Mesenchymal stem cell (in vitro differentiated cells and primary cell): Measurements from ENCODE around the gene ABCA10.

ENCODE experiments used
- DNase-seq: peaks from one replicate; pipeline ENCODE4 v3.0.0-alpha.2; 2013
- H2AFZ ChIP-seq: one replicate; pipeline ENCODE4 v1.6.1; 2013; ENCODE audit warnings: low read depth, mild to moderate bottlenecking, control low read depth, inconsistent platforms, low read length, moderate library complexity
- H2AK5ac ChIP-seq: 2 replicates; pipeline ENCODE4 v1.6.1; 2013; ENCODE audit warnings: low read length, moderate library complexity, mild to moderate bottlenecking, inconsistent platforms; ENCODE audit not compliant: severe bottlenecking
- H2BK120ac ChIP-seq: one replicate; pipeline ENCODE4 v1.6.1; 2013; ENCODE audit warnings: low read depth, mild to moderate bottlenecking, inconsistent platforms, low read length, moderate library complexity
- H2BK12ac ChIP-seq, 2 experiments: one replicate each; pipeline ENCODE4 v1.6.1; 2013; ENCODE audit warnings: inconsistent platforms in 2 of 2, low read length in 2 of 2, mild to moderate bottlenecking in 2 of 2, moderate library complexity in 2 of 2, control low read depth in 1 of 2
- H2BK15ac ChIP-seq: one replicate; pipeline ENCODE4 v1.6.1; 2013; ENCODE audit warnings: mild to moderate bottlenecking, low read depth, inconsistent platforms; ENCODE audit not compliant: poor library complexity, severe bottlenecking
- H2BK5ac ChIP-seq: 2 replicates; pipeline ENCODE4 v1.6.1; 2013; ENCODE audit warnings: low read depth, mild to moderate bottlenecking, low read length, control low read depth, inconsistent platforms; ENCODE audit not compliant: poor library complexity, severe bottlenecking
- H3K14ac ChIP-seq, 2 experiments: one replicate each; pipeline ENCODE4 v1.6.1; 2013; ENCODE audit warnings: inconsistent platforms in 2 of 2, low read length in 2 of 2, control low read depth in 1 of 2, mild to moderate bottlenecking in 1 of 2, moderate library complexity in 1 of 2
- H3K18ac ChIP-seq, 2 experiments: one replicate each; pipeline ENCODE4 v1.6.1; 2013; ENCODE audit warnings: inconsistent platforms in 2 of 2, low read length in 2 of 2, control low read depth in 1 of 2, low read depth in 1 of 2, mild to moderate bottlenecking in 1 of 2
- H3K23ac ChIP-seq, 2 experiments: one replicate each; pipeline ENCODE4 v1.6.1; 2013; ENCODE audit warnings: inconsistent platforms in 2 of 2, low read length in 2 of 2, mild to moderate bottlenecking in 2 of 2, moderate library complexity in 2 of 2, control low read depth in 1 of 2
- H3K27ac ChIP-seq: 2 replicates; pipeline ENCODE4 v1.5.1; 2013; ENCODE audit warnings: mild to moderate bottlenecking, moderate library complexity, low read length, control low read depth, inconsistent platforms; ENCODE audit not compliant: poor library complexity, severe bottlenecking
- H3K27me3 ChIP-seq, 2 experiments: 2 replicates each; pipeline versions ENCODE4 v1.6.1 to v1.7.0; 2013; ENCODE audit warnings: low read length in 2 of 2, mild to moderate bottlenecking in 2 of 2, moderate library complexity in 2 of 2, control low read depth in 1 of 2, inconsistent platforms in 1 of 2; ENCODE audit not compliant: control insufficient read depth in 1 of 2, insufficient read depth in 1 of 2
- H3K36me3 ChIP-seq, 2 experiments: 2 replicates each; pipeline versions ENCODE4 v1.6.1 to v1.7.0; 2013; ENCODE audit warnings: low read length in 2 of 2, control low read depth in 1 of 2, inconsistent platforms in 1 of 2, low read depth in 1 of 2, mild to moderate bottlenecking in 1 of 2; ENCODE audit not compliant: insufficient read depth in 2 of 2, control insufficient read depth in 1 of 2
- H3K4ac ChIP-seq, 2 experiments: one replicate each; pipeline ENCODE4 v1.6.1; 2013; ENCODE audit warnings: inconsistent platforms in 2 of 2, low read length in 2 of 2, mild to moderate bottlenecking in 2 of 2, moderate library complexity in 2 of 2, control low read depth in 1 of 2, low read depth in 1 of 2
- H3K4me1 ChIP-seq: 2 replicates; pipeline ENCODE4 v1.6.1; 2013; ENCODE audit warnings: low read depth, low read length, control low read depth; ENCODE audit not compliant: control insufficient read depth, insufficient read depth
- H3K4me2 ChIP-seq: 2 replicates; pipeline ENCODE4 v1.6.1; 2013; ENCODE audit warnings: low read length, mild to moderate bottlenecking, inconsistent platforms; ENCODE audit not compliant: poor library complexity, severe bottlenecking
- H3K4me3 ChIP-seq, 2 experiments: 2 replicates each; pipeline versions ENCODE4 v1.5.1 to v1.7.0; 2013; ENCODE audit warnings: low read length in 2 of 2, mild to moderate bottlenecking in 2 of 2, control low read depth in 1 of 2, low read depth in 1 of 2; ENCODE audit not compliant: insufficient read depth in 1 of 2
- H3K79me1 ChIP-seq: replicated peaks from 2 replicates; pipeline ENCODE4 v1.6.1; 2013; ENCODE audit warnings: mild to moderate bottlenecking, control low read depth, low read length, inconsistent platforms; ENCODE audit not compliant: poor library complexity, severe bottlenecking
- H3K9ac ChIP-seq: 2 replicates; pipeline ENCODE4 v1.7.0; 2013; ENCODE audit warnings: mild to moderate bottlenecking, low read length, moderate library complexity
- H3K9me3 ChIP-seq: 2 replicates; pipeline ENCODE4 v1.7.0; 2013; ENCODE audit warnings: mild to moderate bottlenecking, low read length; ENCODE audit not compliant: control insufficient read depth
- H4K8ac ChIP-seq: one replicate; pipeline ENCODE4 v1.6.1; 2013; ENCODE audit warnings: inconsistent platforms, mild to moderate bottlenecking, low read length, moderate library complexity
- H4K91ac ChIP-seq: one replicate; pipeline ENCODE4 v1.6.1; 2013; ENCODE audit warnings: mild to moderate bottlenecking, low read length, inconsistent platforms
- WGBS: methylation state at CpG from one replicate; pipeline ENCODE4 v1.1.7; 2013; ENCODE audit warnings: mixed read lengths; 5-methylcytosine and 5-hydroxymethylcytosine counted together

Gene ABCA10

GRCh38 chr17:69230939-69231338 is 2.3 kb upstream of the ABCA10 start:
- no peaks in the 10 kb centered on the region for H3K4me1 ChIP-seq
- no peak overlapping the region for H2BK12ac ChIP-seq
- H2BK15ac ChIP-seq, result no peak overlapping the region
- no peak overlapping the region for H3K4me2 ChIP-seq
- H4K8ac ChIP-seq, result no peak overlapping the region
- H3K27ac ChIP-seq, result no peak overlapping the region
- no peak overlapping the region for H3K4ac ChIP-seq
- no peak overlapping the region for H4K91ac ChIP-seq
- H2AFZ ChIP-seq, result no peak overlapping the region
- H2BK120ac ChIP-seq, result no peak overlapping the region
- 95% methylated on average over 3 of the region's 3 CpGs for WGBS
- H2BK5ac ChIP-seq, result no peak overlapping the region
- H3K18ac ChIP-seq, result no peak overlapping the region
- no peaks in the 10 kb centered on the region for H3K36me3 ChIP-seq
- H3K9ac ChIP-seq, result no peak overlapping the region
- no peak for DNase-seq
- no peaks in the 10 kb centered on the region for H3K27me3 ChIP-seq
- H2AK5ac ChIP-seq, result no peak overlapping the region
- H3K14ac ChIP-seq, result no peak overlapping the region
- H3K79me1 ChIP-seq, result no peaks in the 10 kb centered on the region
- no peak overlapping the region for H3K23ac ChIP-seq
- H3K9me3 ChIP-seq, result peaks cover 25% of the 10 kb centered on the region
- no peak overlapping the region for H3K4me3 ChIP-seq

- no peaks in the 10 kb centered on the region for H3K4me1 ChIP-seq
- H2AK5ac ChIP-seq, result no peak overlapping the region
- H3K27ac ChIP-seq, result no peak overlapping the region
- no peaks in the 10 kb centered on the region for H3K27me3 ChIP-seq
- no peaks in the 10 kb centered on the region for H3K79me1 ChIP-seq
- H3K4me3 ChIP-seq, result peak overlapping the region in 1 of 2 experiments; percentile 71
- H2BK12ac ChIP-seq, result no peak overlapping the region
- no peak for DNase-seq
- H3K9me3 ChIP-seq, result peaks cover 18% of the 10 kb centered on the region
- H4K91ac ChIP-seq, result no peak overlapping the region
- H3K23ac ChIP-seq, result no peak overlapping the region
- H3K4me2 ChIP-seq, result no peak overlapping the region
- H3K14ac ChIP-seq, result no peak overlapping the region
- peak overlapping the region; percentile 88 for H3K9ac ChIP-seq
- H2AFZ ChIP-seq, result no peak overlapping the region
- H2BK15ac ChIP-seq, result no peak overlapping the region
- no peak overlapping the region for H3K18ac ChIP-seq
- no peaks in the 10 kb centered on the region for H3K36me3 ChIP-seq
- H4K8ac ChIP-seq, result no peak overlapping the region
- H2BK120ac ChIP-seq, result no peak overlapping the region
- H2BK5ac ChIP-seq, result no peak overlapping the region
- no peak overlapping the region for H3K4ac ChIP-seq
Observed at GRCh38 chr17:69228018-69228417, 606 bp downstream of the ABCA10 start.

- H3K4me1 ChIP-seq, result no peaks in the 10 kb centered on the region
- H2BK5ac ChIP-seq, result no peak overlapping the region
- H3K36me3 ChIP-seq, result no peaks in the 10 kb centered on the region
- no peak overlapping the region for H2BK120ac ChIP-seq
- no peak overlapping the region for H2BK15ac ChIP-seq
- peaks cover 13% of the 10 kb centered on the region for H3K9me3 ChIP-seq
- no peak overlapping the region for H2BK12ac ChIP-seq
- H3K14ac ChIP-seq, result no peak overlapping the region
- H4K8ac ChIP-seq, result no peak overlapping the region
- H3K4me2 ChIP-seq, result no peak overlapping the region
- 60% methylated on average over 1 of the region's 2 CpGs for WGBS
- H3K27ac ChIP-seq, result no peak overlapping the region
- H3K23ac ChIP-seq, result no peak overlapping the region
- peak overlapping the region in 1 of 2 experiments; percentile 71 for H3K4me3 ChIP-seq
- H3K4ac ChIP-seq, result no peak overlapping the region
- H2AFZ ChIP-seq, result no peak overlapping the region
- H3K18ac ChIP-seq, result no peak overlapping the region
- H3K79me1 ChIP-seq, result no peaks in the 10 kb centered on the region
- H3K27me3 ChIP-seq, result no peaks in the 10 kb centered on the region
- peak overlapping the region; percentile 88 for H3K9ac ChIP-seq
- DNase-seq, result peak; percentile 12
- H4K91ac ChIP-seq, result no peak overlapping the region
- no peak overlapping the region for H2AK5ac ChIP-seq
Observed at GRCh38 chr17:69227541-69227940, 1.1 kb downstream of the ABCA10 start.

- no peak overlapping the region for H3K4ac ChIP-seq
- H3K36me3 ChIP-seq, result peaks cover 0 to 19% of the 10 kb centered on the region in 2 experiments
- H3K4me2 ChIP-seq, result no peak overlapping the region
- H3K18ac ChIP-seq, result no peak overlapping the region
- WGBS, result 14% methylated on average over 2 of the region's 3 CpGs
- no peaks in the 10 kb centered on the region for H3K9me3 ChIP-seq
- no peaks in the 10 kb centered on the region for H3K27me3 ChIP-seq
- no peak overlapping the region for H4K8ac ChIP-seq
- no peak overlapping the region for H3K14ac ChIP-seq
- peak; percentile 82 for DNase-seq
- peak overlapping the region in 1 of 2 experiments; percentile 16 for H3K4me3 ChIP-seq
- peak overlapping the region; percentile 76 for H3K9ac ChIP-seq
- no peak overlapping the region for H2AFZ ChIP-seq
- H2AK5ac ChIP-seq, result no peak overlapping the region
- H3K27ac ChIP-seq, result peak overlapping the region; percentile 32
- no peak overlapping the region for H4K91ac ChIP-seq
- no peaks in the 10 kb centered on the region for H3K4me1 ChIP-seq
- H3K79me1 ChIP-seq, result no peaks in the 10 kb centered on the region
- no peak overlapping the region for H2BK120ac ChIP-seq
- no peak overlapping the region for H2BK5ac ChIP-seq
- H3K23ac ChIP-seq, result no peak overlapping the region
- H2BK12ac ChIP-seq, result no peak overlapping the region
- no peak overlapping the region for H2BK15ac ChIP-seq
Observed at GRCh38 chr17:69223809-69224208, 4.8 kb downstream of the ABCA10 start.
